HG02642 (cell line): ENCODE measurements around the gene DHPS.
"Not testable (repeated sequence)": the region's sequence is repeated elsewhere in the genome, so short reads cannot be mapped to it uniquely, and the experiment has no call there.

Experiments
- ATAC-seq: cut with Tn5 transposase; IDR thresholded peaks from one replicate; pipeline ENCODE4 v1.9.1; 2021; ENCODE audit warnings: mild to moderate bottlenecking; ENCODE audit not compliant: unreplicated experiment, poor library complexity

Gene DHPS

DNA sequence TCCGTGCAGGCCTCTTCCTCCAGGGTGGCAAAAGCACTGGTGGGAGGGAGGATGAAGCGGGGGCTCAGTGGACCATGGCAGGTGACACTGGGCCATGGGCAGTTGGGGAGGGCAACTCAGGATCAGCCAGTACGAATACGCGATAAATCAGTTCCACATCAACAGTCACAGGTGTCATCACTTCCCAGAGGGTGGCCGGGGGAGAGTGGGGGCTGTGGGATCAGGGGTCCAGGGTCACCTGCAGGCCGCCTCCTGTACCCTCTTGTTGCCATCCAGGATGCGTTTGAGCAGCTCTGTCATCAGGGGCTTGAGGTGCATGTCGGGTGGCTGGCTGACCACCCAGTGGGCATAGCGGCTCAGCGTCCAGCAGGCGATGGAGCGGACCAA lies 24.6 kb upstream of the DHPS start:
- no peak for ATAC-seq

DNA sequence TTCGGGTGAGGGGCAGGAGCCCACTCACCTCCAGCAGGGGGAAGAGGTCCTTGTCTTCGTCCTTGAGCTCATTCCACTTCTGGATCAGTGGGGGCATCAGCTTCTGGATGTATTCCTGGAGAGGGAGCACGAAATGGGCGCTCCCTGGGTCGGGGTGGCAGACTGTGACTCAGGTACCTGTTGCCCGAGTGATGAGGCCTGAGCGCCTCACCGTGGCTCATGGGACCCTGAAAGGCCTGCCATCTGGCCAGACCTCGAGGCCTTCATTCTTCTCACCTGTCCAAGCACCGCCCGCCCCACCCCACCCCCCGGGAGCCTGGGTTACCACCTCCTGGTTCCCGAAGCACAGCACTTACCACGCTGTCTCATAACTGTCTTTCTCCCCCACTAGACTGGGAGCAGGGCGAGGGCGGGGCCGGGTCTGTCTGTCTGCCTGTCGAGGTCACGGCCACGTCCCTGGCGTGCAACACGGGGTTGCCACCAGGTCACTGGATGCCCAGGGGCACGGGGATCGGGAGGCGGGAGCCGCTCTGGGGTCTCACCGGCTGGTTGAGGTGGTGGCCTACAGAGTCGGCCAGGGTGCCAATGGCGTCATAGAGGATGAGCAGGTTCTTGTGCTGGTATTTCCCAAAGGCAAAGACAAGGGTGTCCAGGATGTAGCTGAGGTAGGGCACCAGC lies 24.1 kb upstream of the DHPS start:
- ATAC-seq = no peak

DNA sequence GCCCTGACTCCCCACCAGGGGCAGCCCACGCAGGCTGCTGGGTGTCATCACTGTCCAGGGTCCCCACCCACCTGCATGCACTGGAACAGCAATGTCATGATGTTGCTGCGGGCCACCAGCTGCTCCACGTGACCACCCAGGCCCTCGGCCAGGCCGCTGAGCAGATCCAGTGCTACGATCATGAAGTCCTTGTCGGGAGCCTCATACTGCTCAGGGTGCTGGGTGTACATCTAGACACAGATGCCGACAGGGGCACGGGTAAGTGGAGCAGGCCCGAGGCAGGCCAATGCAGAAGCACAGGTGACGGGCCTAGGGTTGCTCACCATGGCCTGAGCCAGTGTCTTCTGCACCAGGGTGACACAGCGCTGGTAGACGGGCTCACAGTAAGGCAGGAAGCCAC lies 23.5 kb upstream of the DHPS start:
- ATAC-seq = no peak

DNA sequence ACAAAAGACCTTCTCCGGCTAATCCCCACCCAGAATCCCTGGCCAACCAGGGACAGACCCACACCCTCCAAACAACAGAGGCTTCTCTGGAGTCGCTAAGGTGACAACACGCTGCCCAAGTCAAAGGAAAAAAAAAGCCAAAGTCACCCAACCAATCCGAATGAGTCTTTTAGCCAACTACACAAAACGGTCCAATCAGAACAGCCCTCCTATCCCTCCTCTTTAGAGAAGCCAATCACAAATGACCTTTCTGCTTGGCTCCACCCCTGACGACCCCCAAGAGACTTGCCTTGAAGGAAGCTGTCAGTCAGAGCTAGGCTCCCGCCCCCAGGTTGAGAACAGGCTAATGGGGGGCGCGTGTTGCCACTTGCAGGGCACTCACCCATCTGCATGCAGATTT lies 21.4 kb upstream of the DHPS start:
- no peak for ATAC-seq

DNA sequence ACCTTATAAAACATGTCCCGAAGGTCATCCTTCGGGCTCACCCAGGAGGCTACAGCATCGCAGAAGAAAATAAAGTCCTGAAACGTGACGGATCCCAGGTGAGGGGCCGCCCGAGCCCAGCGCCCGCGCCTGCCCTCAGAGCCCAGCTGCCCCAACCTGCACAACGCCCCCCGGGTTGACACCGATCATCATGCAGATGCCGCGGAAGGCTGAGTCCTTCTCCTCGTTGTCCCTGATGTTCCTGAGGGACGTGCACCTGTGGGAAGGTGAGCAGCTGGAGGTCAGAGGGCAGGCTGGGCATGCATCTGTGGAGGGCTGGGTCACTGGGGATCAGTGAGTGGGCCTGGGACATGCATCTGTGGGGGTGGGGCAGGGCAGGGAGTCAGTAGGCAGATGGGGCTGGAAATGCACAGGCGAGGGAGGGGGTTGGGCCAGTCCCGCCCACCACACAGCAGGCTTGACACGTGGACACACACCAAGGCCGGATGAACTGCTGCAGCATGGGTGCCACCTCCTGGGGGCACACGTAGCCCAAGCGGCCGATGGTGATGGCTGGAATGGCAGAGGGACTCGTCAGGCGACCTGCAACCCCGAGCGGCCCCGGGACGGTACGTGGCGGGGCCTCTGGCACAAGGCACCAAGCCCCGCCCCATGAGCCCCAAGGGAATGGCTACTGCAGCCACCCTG lies 20.1 kb upstream of the DHPS start:
- ATAC-seq = no peak

DNA sequence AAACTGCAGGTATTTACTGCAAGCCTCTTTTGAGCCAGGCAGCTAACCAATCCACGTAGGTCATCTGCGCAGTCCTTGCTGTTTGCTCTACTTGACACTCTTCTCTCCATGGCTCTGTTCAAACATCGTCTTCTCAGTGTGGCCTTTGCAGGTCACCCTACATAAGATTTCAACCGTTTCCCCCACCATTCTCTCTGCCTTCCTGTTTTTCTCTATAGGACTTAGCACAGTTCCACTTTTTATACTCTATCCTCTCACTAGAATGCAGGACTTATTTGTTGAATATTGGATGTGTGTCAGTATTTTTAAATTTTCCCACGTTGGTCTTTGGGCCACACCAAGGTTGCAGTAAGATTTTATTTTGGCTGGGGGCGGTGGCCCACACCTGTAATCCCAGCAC lies 16.5 kb upstream of the DHPS start:
- no peak for ATAC-seq

DNA sequence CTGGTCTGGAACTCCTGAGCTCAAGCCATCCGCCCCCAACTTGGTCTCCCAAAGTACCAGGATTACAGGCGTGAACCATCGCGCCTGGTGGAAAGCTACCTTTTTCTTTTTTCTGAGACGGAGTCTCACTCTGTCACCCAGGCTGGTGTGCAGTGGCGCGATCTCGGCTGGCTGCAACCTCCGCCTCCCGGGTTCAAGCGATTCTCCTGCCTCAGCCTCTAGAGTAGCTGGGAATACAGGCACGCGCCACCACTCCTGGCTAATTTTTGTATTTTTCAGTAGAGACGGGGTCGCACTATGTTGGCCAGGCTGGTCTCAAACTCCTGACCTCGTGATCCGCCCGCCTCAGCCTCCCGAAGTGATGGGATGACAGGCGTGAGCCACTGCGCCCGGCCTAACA lies 15.7 kb upstream of the DHPS start:
- not testable (repeated sequence) for ATAC-seq

DNA sequence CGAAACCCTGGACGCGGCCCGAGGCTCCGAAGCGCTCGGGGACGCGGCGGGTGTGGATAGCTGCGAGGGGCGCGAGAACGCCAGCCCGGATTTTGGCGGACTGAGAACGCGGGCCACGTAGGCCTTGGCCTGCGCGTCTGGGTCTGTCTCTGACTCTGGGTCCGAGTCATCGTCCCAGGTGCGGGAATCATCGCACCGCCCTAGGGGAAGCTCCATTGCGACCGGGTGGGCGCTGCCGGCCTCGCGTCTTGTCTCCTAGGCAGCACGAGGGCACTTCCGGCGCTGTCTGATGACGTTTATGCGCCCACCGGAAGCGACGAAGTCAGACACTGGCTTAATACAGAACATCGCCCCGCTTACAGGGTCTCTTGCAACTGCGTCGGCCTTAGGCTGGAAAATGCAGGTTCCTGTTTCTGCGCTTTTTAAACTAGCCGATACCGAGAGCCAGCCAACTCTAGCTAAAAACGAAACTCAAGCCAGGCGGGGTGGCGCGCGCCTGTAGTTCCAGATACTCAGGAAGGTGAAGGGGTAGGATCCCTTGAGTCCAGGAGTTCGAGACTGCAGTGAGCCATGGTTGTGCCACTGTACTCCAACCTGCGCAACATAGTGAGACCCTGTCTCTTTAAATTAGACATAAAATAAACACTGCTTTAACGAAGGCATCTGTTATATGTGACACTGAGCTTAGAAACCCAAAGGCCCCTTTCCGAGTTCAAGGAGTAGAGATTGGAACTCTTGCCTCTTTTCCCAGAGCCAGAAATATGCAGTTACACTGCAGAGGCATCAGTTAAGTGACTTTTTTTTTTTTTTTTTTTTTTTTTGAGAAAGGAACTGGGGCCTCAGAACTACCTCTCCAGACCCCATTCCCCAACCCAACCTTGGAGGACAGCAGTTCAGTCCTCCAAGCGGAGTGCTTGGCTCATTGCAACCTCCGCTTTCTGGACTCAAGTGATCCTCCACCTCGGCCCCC lies 15.0 kb upstream of the DHPS start, which contains the start of gene FBXW9:
Gene FBXW9 (minus strand): TSS at position 266 of the 970 bp plus-strand sequence. CDS start 50 bp downstream, at position 216.
- peak; percentile 79 for ATAC-seq

DNA sequence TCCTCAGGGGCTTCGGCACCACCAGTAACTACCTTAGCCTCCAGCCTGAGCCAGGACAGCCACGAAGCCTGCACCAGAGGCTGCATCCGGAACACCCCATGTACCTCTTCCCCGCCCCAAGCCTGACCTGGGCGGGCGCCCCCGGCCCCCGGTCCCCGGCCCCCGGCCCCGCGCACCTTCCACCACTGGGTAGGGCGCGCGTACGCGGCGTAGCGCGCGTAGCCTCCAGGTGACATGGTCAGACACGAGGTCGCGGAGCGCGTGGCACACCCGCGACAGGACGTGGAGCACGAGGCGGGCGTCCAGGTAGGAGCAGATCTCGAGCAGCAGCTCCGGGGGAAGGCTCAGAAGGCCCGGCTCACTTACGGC lies 14.3 kb upstream of the DHPS start:
- ATAC-seq = peak; percentile 11

DNA sequence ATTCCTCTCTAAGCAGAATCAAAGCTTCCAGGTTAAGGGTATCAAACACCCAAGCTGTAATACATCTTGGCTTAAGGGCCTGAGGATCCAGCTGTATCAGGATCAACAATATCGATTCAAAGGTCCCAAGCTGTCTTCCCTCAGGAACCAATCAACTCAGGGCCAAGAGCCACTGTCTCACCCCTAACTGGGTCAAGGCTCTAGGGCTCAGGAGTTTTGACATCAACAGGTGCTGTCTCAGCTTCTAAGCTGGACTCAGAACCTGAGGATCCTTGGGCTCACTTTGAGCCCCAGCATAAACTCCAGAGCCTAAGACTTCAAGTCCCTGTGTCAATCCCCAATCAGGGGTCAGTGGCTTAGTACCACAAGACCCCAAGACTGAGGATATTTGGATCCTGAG lies 13.8 kb upstream of the DHPS start:
- ATAC-seq = peak; percentile 4

DNA sequence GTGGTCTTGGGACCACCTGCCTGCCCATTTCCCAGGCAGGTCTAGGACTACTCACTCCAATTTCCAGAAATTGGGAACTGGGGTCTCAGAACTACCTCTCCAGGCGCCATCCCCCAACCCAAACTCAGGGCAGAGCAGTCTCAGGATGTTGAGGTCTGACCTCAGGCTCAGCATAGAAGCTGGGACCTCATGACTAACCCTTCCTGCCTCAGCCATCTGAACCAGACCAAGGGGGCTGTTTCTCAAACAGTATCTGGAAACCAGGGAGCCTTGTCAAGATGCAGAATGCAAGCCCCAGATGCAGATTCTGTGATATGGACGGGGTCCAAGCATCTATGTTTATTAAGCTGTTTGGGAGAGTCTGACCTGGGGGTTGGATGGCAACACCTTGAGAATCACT lies 13.4 kb upstream of the DHPS start:
- no peak for ATAC-seq

DNA sequence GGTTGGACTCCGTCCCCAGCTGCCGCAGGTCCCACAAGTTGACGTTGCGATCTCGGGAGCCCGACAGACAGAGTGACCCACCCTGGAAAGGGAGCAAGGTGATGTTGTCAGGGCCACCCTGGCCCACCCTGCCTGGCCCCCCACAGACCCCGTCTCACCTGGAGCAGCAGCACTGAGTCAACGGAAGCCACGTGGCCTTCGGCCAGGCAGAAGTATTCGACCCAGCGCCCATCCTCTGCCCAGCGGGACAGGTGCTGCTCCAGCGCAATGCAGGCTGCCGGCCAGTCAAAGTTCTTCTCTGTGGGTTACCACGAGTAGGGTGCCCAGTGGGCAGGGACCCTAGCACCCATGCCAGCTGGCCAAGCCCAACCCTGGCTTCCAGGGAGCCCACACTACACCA lies 13.0 kb upstream of the DHPS start:
- no peak for ATAC-seq

DNA sequence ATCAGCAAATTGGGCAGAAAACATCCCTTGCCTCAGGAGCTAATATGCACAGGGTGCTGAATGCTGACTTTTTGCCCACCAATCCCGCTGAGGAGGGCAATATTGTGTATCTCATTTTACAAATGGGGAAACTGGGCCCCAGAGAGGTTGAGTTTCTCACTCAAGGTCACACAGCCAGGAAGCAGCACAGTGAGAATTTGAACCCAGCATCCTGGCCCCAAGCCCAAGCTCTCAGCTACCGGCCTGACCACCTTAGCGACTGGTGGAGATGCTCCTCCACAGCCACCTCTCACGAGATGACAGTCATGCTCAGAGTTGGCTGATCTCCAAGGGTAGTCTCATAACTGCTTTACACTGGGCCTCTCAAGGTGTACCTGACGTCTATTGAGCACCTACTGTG lies 11.3 kb upstream of the DHPS start:
- ATAC-seq = no peak

DNA sequence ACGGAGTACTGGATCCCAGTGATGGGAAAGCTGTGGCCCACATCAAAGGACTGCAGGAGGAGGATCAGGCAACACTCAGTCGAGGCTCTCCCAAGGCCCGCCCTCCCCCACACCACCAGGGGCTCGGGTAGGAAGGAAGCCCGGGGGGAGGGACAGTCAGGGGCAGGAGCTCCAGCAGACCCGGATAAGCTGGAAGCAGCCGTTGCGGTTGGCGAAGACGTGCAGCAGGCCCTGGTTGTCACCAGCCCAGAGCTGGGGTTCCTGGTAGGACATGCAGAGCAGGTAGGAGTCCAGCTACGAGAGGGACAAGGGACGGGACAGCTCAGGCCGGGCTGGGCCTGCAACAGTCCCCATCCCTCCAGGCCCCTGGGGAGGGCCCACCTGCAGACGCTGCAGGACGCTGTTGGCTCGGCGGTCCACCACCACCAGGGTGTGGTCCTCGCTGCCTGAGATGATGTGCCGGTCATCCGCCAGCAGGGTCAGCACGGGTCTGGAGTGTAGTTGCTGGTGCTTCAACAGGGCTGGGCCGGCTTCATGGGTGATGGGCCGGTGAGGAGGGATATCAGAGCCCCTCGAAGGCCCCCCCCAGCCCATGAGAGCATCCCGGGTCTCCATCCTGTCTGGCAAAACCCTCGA lies 8.0 kb upstream of the DHPS start:
- ATAC-seq = no peak

DNA sequence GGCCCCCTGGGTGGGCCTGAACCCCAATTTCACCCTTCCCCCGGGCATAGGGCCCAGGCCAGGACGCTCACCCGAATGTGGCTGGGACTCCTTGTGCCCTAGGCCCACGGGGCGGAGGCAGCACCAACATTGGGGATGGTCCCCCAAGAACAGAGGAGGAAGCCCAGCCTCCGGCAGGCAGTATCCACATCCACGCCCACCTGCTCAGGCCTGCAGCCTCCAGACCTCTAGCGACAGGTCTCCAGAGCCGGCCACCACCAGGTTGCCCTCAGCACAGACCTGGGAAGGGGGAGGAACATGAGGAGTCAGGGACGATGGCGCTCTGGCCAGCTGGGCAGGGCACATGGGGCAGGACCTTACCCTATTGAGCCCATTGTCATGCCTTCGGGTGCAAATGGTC lies 7.3 kb upstream of the DHPS start:
- ATAC-seq = no peak

DNA sequence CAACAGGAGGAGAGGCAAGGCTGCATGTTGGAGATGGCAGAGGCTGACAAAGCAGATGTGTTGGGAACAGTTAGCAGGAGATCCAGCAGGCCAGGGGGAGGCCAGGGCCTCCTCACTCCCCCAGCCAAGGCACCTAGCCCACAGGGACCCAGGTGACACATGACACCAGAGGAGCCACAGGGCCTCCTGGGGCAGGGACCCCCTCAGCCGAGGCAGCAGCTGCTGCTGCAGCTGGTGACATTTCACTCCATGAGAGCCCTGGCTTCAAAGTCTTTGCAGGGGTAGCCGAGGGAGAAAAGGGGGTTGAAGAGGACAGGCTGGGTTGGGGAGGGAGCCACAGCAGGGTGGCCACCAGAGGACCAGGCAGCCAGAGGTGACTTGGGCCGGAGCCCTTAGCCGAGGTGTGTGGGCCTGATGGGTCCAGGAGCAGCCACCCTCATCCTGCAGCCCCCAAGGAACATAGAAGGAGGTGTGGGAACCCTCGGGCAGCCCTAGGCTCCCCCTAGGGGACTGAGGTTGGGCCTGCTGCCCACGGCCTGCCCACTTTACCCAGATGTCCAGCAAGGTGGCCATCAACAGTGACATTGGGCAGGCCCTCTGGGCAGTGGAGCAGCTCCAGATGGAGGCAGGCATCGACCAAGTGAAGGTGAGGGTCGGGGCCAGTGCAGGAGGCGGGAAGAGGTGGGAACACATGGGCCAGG lies 6.0 kb upstream of the DHPS start, which contains the start of gene GNG14:
Gene GNG14 (plus strand): TSS at position 503 of the 701 bp plus-strand sequence. CDS start 51 bp downstream, at position 554.
- no peak for ATAC-seq

DNA sequence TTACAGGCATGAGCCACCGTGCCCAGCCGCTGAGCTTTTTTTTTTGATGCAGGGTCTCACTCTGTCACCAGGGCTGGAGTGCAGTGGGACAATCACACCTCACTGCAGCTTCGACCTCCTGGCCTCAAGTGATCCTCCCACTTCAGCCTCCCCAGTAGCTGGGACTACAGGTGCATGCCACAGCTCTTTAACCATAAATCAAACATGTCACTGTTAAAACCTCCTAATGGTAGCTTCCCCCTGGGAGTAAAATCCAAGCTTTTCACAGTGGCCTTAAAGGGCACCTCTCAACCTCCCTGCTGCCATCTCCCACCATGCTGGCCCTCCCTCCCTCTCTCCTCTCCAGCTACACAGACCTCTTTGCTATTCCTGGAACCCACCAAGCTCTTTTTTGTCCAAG lies 4.2 kb upstream of the DHPS start:
- ATAC-seq = no peak

DNA sequence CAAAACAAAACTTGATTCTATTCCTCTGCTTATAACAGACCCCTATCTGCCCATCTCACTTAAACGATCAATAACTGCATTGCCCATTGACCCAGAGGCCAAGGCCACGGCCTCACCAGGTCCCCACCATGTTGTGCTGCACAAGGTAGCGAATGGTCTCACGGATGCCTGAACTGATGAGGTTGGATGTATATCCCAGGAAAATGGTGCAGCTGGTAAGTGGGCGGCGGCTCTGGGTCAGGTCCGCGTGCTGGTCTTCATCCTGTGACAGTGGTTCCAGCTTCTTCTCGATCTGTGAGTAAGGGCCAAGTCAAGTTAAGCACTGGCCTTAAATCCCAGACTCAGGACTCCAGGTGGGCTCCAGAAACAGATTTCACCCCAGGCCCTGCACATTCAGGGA lies 1.6 kb downstream of the DHPS start:
- ATAC-seq = no peak

DNA sequence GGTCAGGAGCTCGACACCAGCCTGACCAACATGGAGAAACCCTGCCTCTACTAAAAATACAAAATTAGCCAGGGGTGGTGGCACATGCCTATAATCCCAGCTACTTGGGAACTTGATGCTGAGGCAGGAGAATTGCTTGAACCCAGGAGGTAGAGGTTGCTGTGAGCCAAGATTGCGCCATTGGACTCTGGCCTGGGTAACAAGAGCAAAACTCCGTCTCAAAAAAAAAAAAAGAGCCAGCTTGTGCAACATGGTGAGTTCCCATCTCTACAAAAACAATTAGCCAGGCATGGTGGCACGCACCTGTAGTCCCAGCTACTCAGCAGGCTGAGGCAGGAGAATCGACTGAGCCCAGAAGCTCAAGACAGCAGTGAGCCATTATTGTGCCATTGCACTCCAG lies 3.6 kb downstream of the DHPS start:
- not testable (repeated sequence) for ATAC-seq

DNA sequence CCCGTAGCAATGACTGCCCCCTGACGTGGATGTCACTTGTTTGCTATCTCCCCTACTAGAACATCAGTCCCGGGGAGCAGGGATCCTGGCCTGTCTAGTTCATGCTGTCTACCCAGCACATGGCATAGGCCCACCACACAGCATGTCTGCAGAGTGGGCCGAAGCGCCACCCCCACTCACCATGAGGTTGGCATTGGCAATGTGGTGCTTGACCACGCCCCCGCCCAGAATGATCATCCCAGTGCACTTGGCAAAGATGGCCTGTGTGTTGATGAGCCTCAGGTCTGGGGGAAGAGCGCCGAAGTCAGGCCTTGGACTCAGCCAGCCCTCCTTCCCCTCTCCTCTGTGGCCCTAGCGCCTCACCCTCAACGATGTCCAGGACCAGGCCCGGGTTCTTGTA lies 4.8 kb downstream of the DHPS start:
- ATAC-seq = no peak
